ENCODE measurements around the gene CHST11. TPM values are rescaled to one million over a fixed set of nuclear protein-coding genes. Genes with fewer than 3 reads are reported as not detected.

CHST11 gene
- total RNA-seq, 5 donors from 2014 or later (not counting 1 experiment from before 2014, with no cell fraction given), result 49.8 to 78.3 (median 63.7) TPM

DNA sequence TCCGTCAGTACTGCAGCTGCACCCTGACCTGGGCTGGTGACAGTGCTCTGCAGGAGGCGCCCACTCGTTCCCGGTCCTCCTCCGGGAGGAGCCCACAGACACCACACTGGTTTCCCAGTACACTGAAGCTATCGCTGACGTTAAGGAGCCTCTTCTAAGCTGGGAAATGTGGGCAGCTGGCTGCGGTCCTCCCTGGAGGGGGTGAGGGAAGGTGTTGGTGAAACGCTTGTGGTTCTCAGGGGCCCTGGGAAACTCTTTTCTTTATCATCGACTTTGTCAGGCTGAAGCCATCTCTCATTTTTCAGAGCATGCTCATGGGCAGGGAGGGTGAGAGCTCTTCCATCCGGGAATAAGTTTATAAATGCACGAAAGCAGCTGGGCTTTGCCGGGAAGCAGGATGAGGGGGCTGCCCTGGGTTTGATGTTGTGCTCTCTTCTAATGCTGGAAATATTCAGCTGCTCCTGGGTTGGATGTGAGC, 176.0 kb downstream of the CHST11 start:
- Mint-ChIP-seq H3K4me3 (no peak overlapping the region), H3K9me3 (no peaks in the 10 kb centered on the region), H3K27me3 (no peaks in the 10 kb centered on the region), H3K4me1 (peaks cover 28 to 62% (median 57%) of the 10 kb centered on the region in 3 donors), H3K27ac (no peak overlapping the region), H3K36me3 (peaks cover 32% of the 10 kb centered on the region)
- H3K27ac ChIP-seq (ENCODE audit: low read length), result no peak overlapping the region
- ChIA-PET CTCF (no interaction called here), POLR2A (no interaction called here)
- H3K4me3 ChIP-seq (ENCODE audit: control insufficient read depth in 1 of 2, extremely low read depth in 1 of 2, low read length in 1 of 2), result no peak overlapping the region
- ATAC-seq (replicated peaks in 1 of 4), result no peak
- H3K36me3 ChIP-seq (ENCODE audit: control insufficient read depth in 2 of 2, extremely low read depth in 1 of 2, insufficient read depth in 1 of 2, low read length in 1 of 2), result peaks cover 0 to 6% of the 10 kb centered on the region in 2 donors
- H3K27me3 ChIP-seq (replicated peaks in 1 of 2; ENCODE audit: control insufficient read depth in 2 of 2, extremely low read depth in 1 of 2, insufficient read depth in 2 of 2, low read length in 1 of 2), result no peaks in the 10 kb centered on the region
- WGBS (ENCODE audit: insufficient coverage), result 66% methylated on average over 4 of the region's 13 CpGs
- H3K9me3 ChIP-seq, result no peaks in the 10 kb centered on the region
- peaks cover 0 to 19% of the 10 kb centered on the region in 2 experiments for H3K4me1 ChIP-seq (ENCODE audit: control insufficient read depth in 1 of 2, extremely low read depth in 1 of 2, insufficient read depth in 2 of 2, low read length in 2 of 2)
- DNase-seq, result no peak

DNA sequence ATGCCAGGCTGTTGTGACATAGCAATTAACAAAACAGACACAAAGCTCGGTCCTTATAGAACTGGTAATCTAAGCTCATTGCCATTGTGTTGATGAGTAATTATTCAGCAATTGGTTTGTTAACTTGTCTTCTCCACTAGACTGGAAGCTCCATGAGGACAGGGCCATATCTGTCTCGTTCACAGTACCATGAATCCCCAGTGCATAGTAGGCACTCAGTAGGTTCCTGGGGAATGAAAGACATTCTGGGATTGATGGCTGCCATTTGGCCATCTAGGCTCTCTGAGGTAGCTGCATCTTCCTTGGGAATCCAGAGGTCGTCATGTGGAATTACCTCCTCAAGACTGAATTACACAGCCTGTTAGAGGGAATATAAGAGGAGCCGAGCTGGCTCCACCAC, 177.3 kb downstream of the CHST11 start:
- H3K27ac Mint-ChIP-seq, result no peak overlapping the region
- DNase-seq (no peak), ATAC-seq (replicated peaks in 1 of 4) (no peak)
- peaks cover 25% of the 10 kb centered on the region for H3K36me3 Mint-ChIP-seq
- WGBS (ENCODE audit: insufficient coverage), result no CpG with 5 or more reads among the region's 4 CpGs
- Histone ChIP-seq H3K9me3 (no peaks in the 10 kb centered on the region), H3K27ac (ENCODE audit: low read length) (no peak overlapping the region), H3K36me3 (ENCODE audit: control insufficient read depth in 2 of 2, extremely low read depth in 1 of 2, insufficient read depth in 1 of 2, low read length in 1 of 2) (peaks cover 0 to 6% of the 10 kb centered on the region in 2 donors), H3K4me1 (ENCODE audit: control insufficient read depth in 1 of 2, extremely low read depth in 1 of 2, insufficient read depth in 2 of 2, low read length in 2 of 2) (peaks cover 0 to 21% of the 10 kb centered on the region in 2 experiments), H3K4me3 (ENCODE audit: control insufficient read depth in 1 of 2, extremely low read depth in 1 of 2, low read length in 1 of 2) (no peak overlapping the region), H3K27me3 (replicated peaks in 1 of 2; ENCODE audit: control insufficient read depth in 2 of 2, extremely low read depth in 1 of 2, insufficient read depth in 2 of 2, low read length in 1 of 2) (no peaks in the 10 kb centered on the region)
- ChIA-PET POLR2A (no interaction called here), CTCF (interaction anchor here in 1 of 2 donors (0.7 kb wide), 2 partner anchors 133 to 490 kb away, joined by 3 to 4 read pairs; no protein-coding TSS in a partner anchor)
- H3K9me3 Mint-ChIP-seq, result no peaks in the 10 kb centered on the region
- H3K27me3 Mint-ChIP-seq, result no peaks in the 10 kb centered on the region
- peaks cover 28 to 66% (median 63%) of the 10 kb centered on the region in 3 donors for H3K4me1 Mint-ChIP-seq
- no peak overlapping the region for H3K4me3 Mint-ChIP-seq

DNA sequence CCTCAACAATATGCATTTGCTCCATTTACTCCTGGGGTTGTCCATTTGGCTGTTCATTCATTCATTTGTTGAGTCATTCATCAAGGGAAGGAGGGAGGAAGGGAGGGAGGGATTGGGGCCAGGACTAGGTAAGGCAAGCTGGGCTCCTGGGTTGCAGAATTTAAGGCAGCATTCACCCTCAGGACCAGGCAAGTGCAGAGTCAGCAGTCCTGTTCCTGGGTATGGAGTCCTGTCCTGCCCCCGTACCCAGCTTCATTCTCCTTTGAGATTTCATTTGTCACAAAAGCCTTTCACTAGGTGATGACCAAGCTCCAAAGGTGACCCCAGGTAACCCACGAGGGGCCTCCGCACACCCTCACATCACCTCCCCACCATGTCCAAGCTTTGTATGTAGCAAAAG, 178.1 kb downstream of the CHST11 start:
- WGBS (ENCODE audit: insufficient coverage), result no CpG with 5 or more reads among the region's 3 CpGs
- POLR2A ChIA-PET, result no interaction called here
- Histone ChIP-seq H3K4me3 (ENCODE audit: control insufficient read depth in 1 of 2, extremely low read depth in 1 of 2, low read length in 1 of 2) (no peak overlapping the region), H3K36me3 (ENCODE audit: control insufficient read depth in 2 of 2, extremely low read depth in 1 of 2, insufficient read depth in 1 of 2, low read length in 1 of 2) (peaks cover 0 to 6% of the 10 kb centered on the region in 2 donors), H3K27ac (ENCODE audit: low read length) (no peak overlapping the region), H3K4me1 (ENCODE audit: control insufficient read depth in 1 of 2, extremely low read depth in 1 of 2, insufficient read depth in 2 of 2, low read length in 2 of 2) (peaks cover 0 to 21% of the 10 kb centered on the region in 2 experiments), H3K9me3 (no peaks in the 10 kb centered on the region), H3K27me3 (replicated peaks in 1 of 2; ENCODE audit: control insufficient read depth in 2 of 2, extremely low read depth in 1 of 2, insufficient read depth in 2 of 2, low read length in 1 of 2) (no peaks in the 10 kb centered on the region)
- CTCF ChIA-PET, result interaction anchor here in 1 of 2 donors (0.7 kb wide), 2 partner anchors 134 to 489 kb away, joined by 3 to 4 read pairs; no protein-coding TSS in a partner anchor
- DNase-seq (no peak), ATAC-seq (replicated peaks in 1 of 4) (no peak)
- Mint-ChIP-seq H3K27ac (no peak overlapping the region), H3K4me1 (peaks cover 28 to 72% (median 68%) of the 10 kb centered on the region in 3 donors), H3K27me3 (no peaks in the 10 kb centered on the region), H3K9me3 (no peaks in the 10 kb centered on the region), H3K4me3 (no peak overlapping the region), H3K36me3 (peaks cover 33% of the 10 kb centered on the region)

DNA sequence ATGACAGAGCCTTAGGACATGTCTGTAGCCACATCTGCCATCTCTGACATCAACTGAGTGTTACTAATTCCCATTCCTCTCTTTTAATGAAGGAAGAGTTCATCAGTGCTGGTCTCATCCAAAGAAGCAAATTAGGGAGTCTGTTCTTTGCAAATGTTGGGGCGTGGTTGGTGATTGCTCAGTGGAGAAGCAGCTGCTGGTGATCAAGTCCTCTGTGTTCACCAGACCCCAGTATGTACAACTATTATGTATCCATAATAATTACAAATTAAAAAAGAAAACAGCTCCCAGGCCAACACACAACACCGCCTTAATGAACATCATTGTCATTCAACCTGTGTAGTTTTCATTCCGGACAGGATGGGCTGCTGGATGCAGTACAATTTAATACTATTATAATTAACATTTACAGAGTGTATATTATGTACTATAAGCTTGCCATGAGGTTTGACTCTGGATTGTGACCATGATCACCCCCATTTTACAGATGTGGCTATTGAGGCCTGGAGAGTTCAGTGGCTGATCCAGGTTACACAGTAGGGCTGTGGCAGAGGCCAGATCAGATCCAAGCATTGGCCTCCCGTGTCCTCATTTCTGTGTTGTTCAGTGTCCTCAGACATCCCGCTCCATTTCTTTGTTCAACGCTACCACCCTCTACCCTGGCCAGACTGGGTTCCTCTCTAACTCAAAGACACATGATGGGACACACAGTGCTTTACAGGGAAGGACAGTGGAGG, 179.0 kb downstream of the CHST11 start:
- no peak for ATAC-seq (replicated peaks in 1 of 4)
- H3K4me1 Mint-ChIP-seq, result peaks cover 28 to 71% (median 69%) of the 10 kb centered on the region in 3 donors
- peaks cover 0 to 6% of the 10 kb centered on the region in 2 donors for H3K36me3 ChIP-seq (ENCODE audit: control insufficient read depth in 2 of 2, extremely low read depth in 1 of 2, insufficient read depth in 1 of 2, low read length in 1 of 2)
- H3K4me3 ChIP-seq (ENCODE audit: control insufficient read depth in 1 of 2, extremely low read depth in 1 of 2, low read length in 1 of 2), result no peak overlapping the region
- no peak overlapping the region for H3K27ac ChIP-seq (ENCODE audit: low read length)
- H3K27me3 ChIP-seq (replicated peaks in 1 of 2; ENCODE audit: control insufficient read depth in 2 of 2, extremely low read depth in 1 of 2, insufficient read depth in 2 of 2, low read length in 1 of 2), result no peaks in the 10 kb centered on the region
- peaks cover 0 to 21% of the 10 kb centered on the region in 2 experiments for H3K4me1 ChIP-seq (ENCODE audit: control insufficient read depth in 1 of 2, extremely low read depth in 1 of 2, insufficient read depth in 2 of 2, low read length in 2 of 2)
- peaks cover 0 to 5% (median 4%) of the 10 kb centered on the region in 3 donors for H3K9me3 Mint-ChIP-seq
- no peak for DNase-seq
- 100% methylated on average over 1 of the region's 6 CpGs for WGBS (ENCODE audit: insufficient coverage)
- ChIA-PET CTCF (no interaction called here), POLR2A (no interaction called here)
- no peaks in the 10 kb centered on the region for H3K9me3 ChIP-seq
- peaks cover 40% of the 10 kb centered on the region for H3K36me3 Mint-ChIP-seq
- H3K27ac Mint-ChIP-seq, result no peak overlapping the region
- no peaks in the 10 kb centered on the region for H3K27me3 Mint-ChIP-seq
- no peak overlapping the region for H3K4me3 Mint-ChIP-seq

DNA sequence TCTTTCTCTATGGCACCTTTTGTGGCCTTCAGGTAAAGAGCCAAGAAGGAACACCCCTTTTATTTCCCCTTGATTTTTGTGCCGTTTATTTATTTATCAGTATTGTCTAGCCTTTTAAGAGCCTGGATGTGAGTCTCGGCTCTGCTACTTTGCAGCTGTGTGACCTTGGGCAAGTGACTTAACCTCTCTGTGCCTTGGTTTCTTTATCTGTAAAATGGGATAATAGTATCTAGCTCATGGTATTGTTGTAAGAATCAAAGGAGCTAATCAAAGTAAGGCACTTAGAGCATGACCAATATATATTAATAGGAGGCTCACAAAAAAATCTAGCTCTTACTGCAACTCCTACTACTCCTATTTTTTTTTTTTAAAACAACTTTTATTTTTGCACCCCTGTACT, 179.7 kb downstream of the CHST11 start:
- CTCF ChIA-PET, result no interaction called here
- Mint-ChIP-seq H3K4me1 (peaks cover 28 to 69% (median 64%) of the 10 kb centered on the region in 3 donors), H3K4me3 (no peak overlapping the region), H3K36me3 (peaks cover 43% of the 10 kb centered on the region), H3K27ac (no peak overlapping the region), H3K27me3 (no peaks in the 10 kb centered on the region), H3K9me3 (peaks cover 0 to 5% (median 4%) of the 10 kb centered on the region in 3 donors)
- POLR2A ChIA-PET, result interaction anchor here in 1 of 2 donors (0.7 kb wide), 1 partner anchor 93 kb away, joined by 3 read pairs; no protein-coding TSS in a partner anchor
- H3K36me3 ChIP-seq (ENCODE audit: control insufficient read depth in 2 of 2, extremely low read depth in 1 of 2, insufficient read depth in 1 of 2, low read length in 1 of 2), result peaks cover 0 to 5% of the 10 kb centered on the region in 2 donors
- H3K27me3 ChIP-seq (replicated peaks in 1 of 2; ENCODE audit: control insufficient read depth in 2 of 2, extremely low read depth in 1 of 2, insufficient read depth in 2 of 2, low read length in 1 of 2), result no peaks in the 10 kb centered on the region
- H3K9me3 ChIP-seq, result no peaks in the 10 kb centered on the region
- no peak overlapping the region for H3K4me3 ChIP-seq (ENCODE audit: control insufficient read depth in 1 of 2, extremely low read depth in 1 of 2, low read length in 1 of 2)
- no peak overlapping the region for H3K27ac ChIP-seq (ENCODE audit: low read length)
- H3K4me1 ChIP-seq (ENCODE audit: control insufficient read depth in 1 of 2, extremely low read depth in 1 of 2, insufficient read depth in 2 of 2, low read length in 2 of 2), result peaks cover 0 to 22% of the 10 kb centered on the region in 2 experiments
- no peak for DNase-seq
- no CpG with 5 or more reads among the region's 2 CpGs for WGBS (ENCODE audit: insufficient coverage)
- ATAC-seq (replicated peaks in 1 of 4), result no peak

DNA sequence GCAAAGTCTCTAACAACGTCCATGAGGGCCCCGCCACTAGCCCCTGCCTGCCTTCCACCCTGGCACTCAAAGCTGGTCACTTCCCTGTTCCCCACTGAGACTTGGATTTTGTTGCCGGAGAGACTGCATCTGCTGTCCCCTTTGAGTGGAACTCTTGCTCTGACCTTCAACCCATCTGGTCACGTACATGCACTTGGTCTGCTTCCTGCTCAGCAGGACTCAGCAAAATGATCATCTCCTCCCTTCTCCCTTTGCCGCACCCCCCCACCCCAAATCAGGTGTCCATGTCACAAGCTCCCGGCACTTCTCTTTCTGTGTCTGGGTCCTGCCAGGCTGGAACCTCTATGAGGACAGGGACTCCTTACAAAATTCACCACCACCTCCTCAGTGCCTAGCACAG, 180.9 kb downstream of the CHST11 start:
- Mint-ChIP-seq H3K4me3 (no peak overlapping the region), H3K9me3 (peaks cover 0 to 5% (median 4%) of the 10 kb centered on the region in 3 donors), H3K4me1 (peaks cover 21 to 70% (median 60%) of the 10 kb centered on the region in 3 donors), H3K36me3 (peaks cover 40% of the 10 kb centered on the region), H3K27ac (no peak overlapping the region), H3K27me3 (no peaks in the 10 kb centered on the region)
- Histone ChIP-seq H3K27ac (ENCODE audit: low read length) (no peak overlapping the region), H3K4me1 (ENCODE audit: control insufficient read depth in 1 of 2, extremely low read depth in 1 of 2, insufficient read depth in 2 of 2, low read length in 2 of 2) (peaks cover 0 to 15% of the 10 kb centered on the region in 2 experiments), H3K27me3 (replicated peaks in 1 of 2; ENCODE audit: control insufficient read depth in 2 of 2, extremely low read depth in 1 of 2, insufficient read depth in 2 of 2, low read length in 1 of 2) (no peaks in the 10 kb centered on the region), H3K4me3 (ENCODE audit: control insufficient read depth in 1 of 2, extremely low read depth in 1 of 2, low read length in 1 of 2) (no peak overlapping the region), H3K36me3 (ENCODE audit: control insufficient read depth in 2 of 2, extremely low read depth in 1 of 2, insufficient read depth in 1 of 2, low read length in 1 of 2) (peaks cover 0 to 5% of the 10 kb centered on the region in 2 donors), H3K9me3 (no peaks in the 10 kb centered on the region)
- ATAC-seq (replicated peaks in 1 of 4), result no peak
- ChIA-PET POLR2A (no interaction called here), CTCF (interaction anchor here in 1 of 2 donors (0.6 kb wide), 1 partner anchor 74 kb away, joined by 3 read pairs; no protein-coding TSS in a partner anchor)
- DNase-seq, result no peak
- WGBS (ENCODE audit: insufficient coverage), result 92% methylated on average over 6 of the region's 6 CpGs

All from T-cell (primary cell).